Osteoblast (primary cell): ENCODE results near the gene BBS1. TPM values are rescaled to one million over a fixed set of nuclear protein-coding genes. Genes with fewer than 3 reads are reported as not detected.

Source experiments
- DNase-seq: peaks from one replicate; pipeline ENCODE4 v3.0.0; 2011; ENCODE audit warnings: low spot score, mixed read lengths; ENCODE audit not compliant: insufficient read length; ENCODE audit errors: missing footprints
- H2AFZ ChIP-seq: 2 replicates; pipeline ENCODE4 v1.6.0; 2011; ENCODE audit warnings: mild to moderate bottlenecking, low read length
- H3K27ac ChIP-seq: 2 replicates; pipeline ENCODE4 v1.5.1; 2011; ENCODE audit warnings: mild to moderate bottlenecking, low read depth, low read length, moderate library complexity
- H3K27me3 ChIP-seq: 2 replicates; pipeline ENCODE4 v1.6.0; 2012; ENCODE audit warnings: mild to moderate bottlenecking, control low read depth, inconsistent platforms, low read length, moderate library complexity; ENCODE audit not compliant: insufficient read depth
- H3K36me3 ChIP-seq: 2 replicates; pipeline ENCODE4 v1.5.1; 2011; ENCODE audit warnings: mild to moderate bottlenecking, low read length, control low read depth, moderate library complexity; ENCODE audit not compliant: insufficient read depth
- H3K4me1 ChIP-seq: 2 replicates; pipeline ENCODE4 v1.5.1; 2011; ENCODE audit warnings: mild to moderate bottlenecking, low read length, control low read depth, moderate library complexity; ENCODE audit not compliant: insufficient read depth
- H3K4me2 ChIP-seq: 2 replicates; pipeline ENCODE4 v1.6.0; 2011; ENCODE audit warnings: mild to moderate bottlenecking, low read length; ENCODE audit not compliant: insufficient read depth
- H3K4me3 ChIP-seq: fragments of 200-600 bp; sonication (generic); 3 replicates; pipeline ENCODE4 v1.5.1; 2012; ENCODE audit warnings: mild to moderate bottlenecking, low read length, inconsistent platforms; ENCODE audit not compliant: insufficient read depth
- H3K79me2 ChIP-seq: 2 replicates; pipeline ENCODE4 v1.6.0; 2012; ENCODE audit warnings: mild to moderate bottlenecking, low read length, control low read depth, inconsistent platforms; ENCODE audit not compliant: insufficient read depth
- H3K9me3 ChIP-seq: 2 replicates; pipeline ENCODE4 v1.5.1; 2011; ENCODE audit warnings: low read depth, low read length, control low read depth
- H4K20me1 ChIP-seq: 2 replicates; pipeline ENCODE4 v1.6.0; 2012; ENCODE audit warnings: mild to moderate bottlenecking, low read length, control low read depth; ENCODE audit not compliant: insufficient read depth
- CTCF ChIP-seq: IDR thresholded peaks from 2 replicates; pipeline ENCODE4 v1.5.1; 2011; ENCODE audit warnings: mild to moderate bottlenecking, low read depth, low read length, moderate library complexity; ENCODE audit errors: extremely low read depth
- total RNA-seq: library from RNA; depleted of rRNA; stranded (reverse); fragments of >200 nt; gene quantifications from 2 replicates; pipeline ENCODE4 v1.2.3, GENCODE V29; 2012

The BBS1 gene
- total RNA-seq, 1 donor: 43.8 TPM

DNA sequence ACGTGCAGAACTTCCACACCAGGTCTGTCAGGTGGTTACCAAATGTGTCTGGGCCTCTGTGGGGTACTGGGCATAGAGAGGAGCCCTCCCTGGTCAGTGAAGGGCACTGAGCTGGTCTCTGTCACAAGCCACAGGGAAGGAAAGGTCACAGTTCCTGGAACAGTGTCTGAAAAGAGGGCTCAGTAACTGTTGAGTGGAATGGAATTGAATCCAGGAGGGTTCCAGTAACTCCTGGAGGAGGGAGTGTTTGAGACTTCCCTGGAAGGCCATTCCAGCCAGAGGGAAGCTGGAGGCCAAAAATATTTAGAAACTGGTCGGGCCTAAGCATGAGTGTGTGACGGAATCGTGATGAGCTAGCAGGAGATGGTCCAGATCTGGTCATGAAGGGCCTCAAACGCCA is 44.2 kb downstream of the BBS1 start:
- no peak for TF ChIP-seq CTCF
- H4K20me1 ChIP-seq: no peaks in the 10 kb centered on the region
- no peaks in the 10 kb centered on the region for H3K4me1 ChIP-seq
- no peak overlapping the region for H2AFZ ChIP-seq
- H3K9me3 ChIP-seq: no peaks in the 10 kb centered on the region
- no peaks in the 10 kb centered on the region for H3K36me3 ChIP-seq
- no peak overlapping the region for H3K4me2 ChIP-seq
- no peaks in the 10 kb centered on the region for H3K79me2 ChIP-seq
- peaks cover 36% of the 10 kb centered on the region for H3K27me3 ChIP-seq
- H3K4me3 ChIP-seq: no peak overlapping the region
- DNase-seq: peak; percentile 71
- H3K27ac ChIP-seq: no peak overlapping the region

DNA sequence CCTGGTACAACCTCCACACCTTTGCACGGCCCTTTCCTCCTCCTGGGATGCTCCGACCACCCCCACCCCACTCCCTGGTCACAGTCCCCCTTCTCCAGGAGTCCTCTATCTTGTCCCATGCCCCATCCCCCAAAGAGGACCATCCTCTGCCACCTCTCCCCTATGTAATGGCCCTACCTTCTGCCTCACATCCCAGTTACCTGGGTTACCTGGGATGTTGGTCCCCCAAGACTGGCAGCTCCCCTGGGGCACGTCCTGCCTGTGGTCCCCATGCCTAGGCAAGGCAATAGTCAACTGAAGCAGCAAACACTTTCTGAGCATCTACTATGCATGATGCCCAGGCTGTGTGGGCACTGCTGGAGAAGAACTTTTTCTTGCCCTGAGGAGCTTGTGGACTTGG is 45.0 kb downstream of the BBS1 start:
- no peaks in the 10 kb centered on the region for H3K36me3 ChIP-seq
- H3K79me2 ChIP-seq: no peaks in the 10 kb centered on the region
- no peak for TF ChIP-seq CTCF
- H3K4me3 ChIP-seq: no peak overlapping the region
- H3K27me3 ChIP-seq: peaks cover 35% of the 10 kb centered on the region
- H3K9me3 ChIP-seq: no peaks in the 10 kb centered on the region
- H4K20me1 ChIP-seq: no peaks in the 10 kb centered on the region
- H3K4me2 ChIP-seq: no peak overlapping the region
- H2AFZ ChIP-seq: no peak overlapping the region
- no peaks in the 10 kb centered on the region for H3K4me1 ChIP-seq
- no peak overlapping the region for H3K27ac ChIP-seq
- peak; percentile 84 for DNase-seq

GRCh38 chr11:66556086-66556485 is 45.7 kb downstream of the BBS1 start:
- TF ChIP-seq CTCF: no peak
- Histone ChIP-seq H3K4me3 (no peak overlapping the region), H2AFZ (no peak overlapping the region), H3K79me2 (no peaks in the 10 kb centered on the region), H3K27ac (no peak overlapping the region), H3K9me3 (no peaks in the 10 kb centered on the region), H3K27me3 (peaks cover 41% of the 10 kb centered on the region), H3K4me1 (no peaks in the 10 kb centered on the region), H3K36me3 (no peaks in the 10 kb centered on the region), H4K20me1 (no peaks in the 10 kb centered on the region), H3K4me2 (no peak overlapping the region)
- peak; percentile 43 for DNase-seq

GRCh38 chr11:66557733-66558326 is 47.4 kb downstream of the BBS1 start:
- H3K27me3 ChIP-seq: peaks cover 41% of the 10 kb centered on the region
- H3K4me2 ChIP-seq: no peak overlapping the region
- DNase-seq: peak; percentile 72
- no peaks in the 10 kb centered on the region for H3K36me3 ChIP-seq
- H3K9me3 ChIP-seq: no peaks in the 10 kb centered on the region
- H2AFZ ChIP-seq: no peak overlapping the region
- no peak overlapping the region for H3K4me3 ChIP-seq
- H3K4me1 ChIP-seq: no peaks in the 10 kb centered on the region
- no peak overlapping the region for H3K27ac ChIP-seq
- no peak for TF ChIP-seq CTCF
- H3K79me2 ChIP-seq: no peaks in the 10 kb centered on the region
- no peaks in the 10 kb centered on the region for H4K20me1 ChIP-seq
